GM21529 (cell line): Measurements from ENCODE around the gene RFX4.
A peak's percentile ranks its signal among the peaks of the same experiment; 100 is the strongest.
"Not testable (repeated sequence)": the region's sequence is repeated elsewhere in the genome, so short reads cannot be mapped to it uniquely, and the experiment has no call there.

Source experiments
- ATAC-seq: cut with Tn5 transposase; IDR thresholded peaks from one replicate; pipeline ENCODE4 v1.9.1; 2021; ENCODE audit not compliant: unreplicated experiment

Gene RFX4

GRCh38 chr12:106724116-106724515 lies 141.3 kb downstream of the RFX4 start:
- ATAC-seq: no peak

- no peak for ATAC-seq
Measured at GRCh38 chr12:106724934-106725333, 142.1 kb downstream of the RFX4 start.

- ATAC-seq: not testable (repeated sequence)
Measured at GRCh38 chr12:106726603-106727202, 143.9 kb downstream of the RFX4 start.

- ATAC-seq: no peak
Measured at GRCh38 chr12:106729611-106730010, 146.8 kb downstream of the RFX4 start.

- ATAC-seq: no peak
Measured at GRCh38 chr12:106732890-106733289, 150.1 kb downstream of the RFX4 start.

- ATAC-seq: no peak
Measured at GRCh38 chr12:106733660-106734059, 150.9 kb downstream of the RFX4 start.

- no peak for ATAC-seq
Measured at GRCh38 chr12:106736051-106736957, 153.5 kb downstream of the RFX4 start.

GRCh38 chr12:106739318-106739717 lies 156.5 kb downstream of the RFX4 start:
- ATAC-seq: no peak

- no peak for ATAC-seq
Measured at GRCh38 chr12:106739815-106740530, 157.2 kb downstream of the RFX4 start.

GRCh38 chr12:106740818-106741217 lies 158.0 kb downstream of the RFX4 start:
- ATAC-seq: no peak

- ATAC-seq: no peak
Measured at GRCh38 chr12:106741247-106741646, 158.4 kb downstream of the RFX4 start.

- ATAC-seq: no peak
Measured at GRCh38 chr12:106743270-106743988, 160.6 kb downstream of the RFX4 start.

- ATAC-seq: no peak
Measured at GRCh38 chr12:106744600-106744999, 161.8 kb downstream of the RFX4 start.

- ATAC-seq: no peak
Measured at GRCh38 chr12:106745181-106745745, 162.5 kb downstream of the RFX4 start.

GRCh38 chr12:106747973-106748436 lies 165.2 kb downstream of the RFX4 start:
- ATAC-seq: no peak

GRCh38 chr12:106750524-106750923 lies 167.7 kb downstream of the RFX4 start:
- ATAC-seq: no peak

- peak; percentile 98 for ATAC-seq
Measured at GRCh38 chr12:106753526-106753925, 170.7 kb downstream of the RFX4 start.

- ATAC-seq: no peak
Measured at GRCh38 chr12:106754331-106754730, 171.5 kb downstream of the RFX4 start.

- no peak for ATAC-seq
Measured at GRCh38 chr12:106757623-106758348, 175.0 kb downstream of the RFX4 start.
